ENCODE measurements around the gene TBCA. TPM values are rescaled to one million over a fixed set of nuclear protein-coding genes. Genes with fewer than 3 reads are reported as not detected.

Gene TBCA
- total RNA-seq, 1 experiment from 2014 or later = 275 TPM

Other genes starting within 250 kb of the TBCA start
- gene OTP, start 137.6 kb downstream of the TBCA start, total RNA-seq (2014; rRNA removed; shearing (Covaris generic)) = not detected in 2 replicates

All from SK-MEL-5 (cell line).